HEK293 (cell line): ENCODE results near the gene PABPN1L.

Experiments used
- CTCF ChIA-PET: fragments of 350-600 bp; formaldehyde crosslinking; extraction: SDS; loops from one replicate; lab custom pipeline; 2021; ENCODE audit warnings: antibody characterized with exemption; lab: Yijun Ruan, JAX
- POLR2A ChIA-PET: fragments of 300-600 bp; formaldehyde crosslinking; extraction: SDS; loops from one replicate; lab custom pipeline; 2020; ENCODE audit warnings: antibody characterized with exemption, inconsistent platforms; lab: Yijun Ruan, JAX
- H3K27ac ChIP-seq: fragments of 200-500 bp; sonication (Bioruptor generic); 2 replicates; pipeline ENCODE4 v1.5.1; 2014; ENCODE audit warnings: low read depth, low read length, control low read depth, inconsistent platforms; ENCODE audit errors: extremely low read depth
- H3K36me3 ChIP-seq, 2 experiments: fragments of 200-500 bp in 1 of 2; sonication (Bioruptor generic) in 1 of 2; 1 replicate in 1 of 2; 2 replicates in 1 of 2; pipeline ENCODE4 v1.5.1; 2014 to 2017; ENCODE audit warnings: inconsistent platforms in 2 of 2, low read length in 2 of 2; ENCODE audit not compliant: control insufficient read depth in 2 of 2, insufficient read depth in 1 of 2
- H3K4me1 ChIP-seq: fragments of 200-500 bp; sonication (Bioruptor generic); 2 replicates; pipeline ENCODE4 v1.5.1; 2014; ENCODE audit warnings: mild to moderate bottlenecking, low read length, inconsistent platforms; ENCODE audit not compliant: control insufficient read depth, insufficient read depth
- H3K4me3 ChIP-seq: 2 replicates; pipeline ENCODE4 v1.5.1; 2011; ENCODE audit warnings: low read depth, mild to moderate bottlenecking, control low read depth, low read length, moderate library complexity
- H3K9me3 ChIP-seq: fragments of 200-500 bp; sonication (Bioruptor generic); 2 replicates; pipeline ENCODE4 v1.5.1; 2014; ENCODE audit warnings: low read depth, low read length, inconsistent platforms; ENCODE audit not compliant: control insufficient read depth, insufficient read depth
- IKZF3 ChIP-seq: fragments of 450-650 bp; IDR thresholded peaks from 2 replicates; pipeline ENCODE4 v1.5.0; 2018; ENCODE audit warnings: missing biosample characterization, mild to moderate bottlenecking, missing genetic modification characterization, moderate library complexity
- KLF16 ChIP-seq: fragments of 450-650 bp; formaldehyde crosslinking; IDR thresholded peaks from 2 replicates; pipeline ENCODE4 v1.5.1; 2017; ENCODE audit warnings: missing biosample characterization, missing genetic modification characterization
- MEIS1 ChIP-seq: sonication (generic); formaldehyde crosslinking; IDR thresholded peaks from 2 replicates; pipeline ENCODE4 v1.8.1; 2022; ENCODE audit warnings: missing genetic modification reagents, mild to moderate bottlenecking, borderline replicate concordance
- SCRT2 ChIP-seq: fragments of 450-650 bp; formaldehyde crosslinking; IDR thresholded peaks from 2 replicates; pipeline ENCODE4 v1.5.1; 2016; ENCODE audit warnings: missing biosample characterization, missing genetic modification characterization
- TRIM28 ChIP-seq: IDR thresholded peaks from 2 replicates; pipeline ENCODE4 v1.6.1; 2011; ENCODE audit warnings: low read length, control low read depth, borderline replicate concordance
- YY1 ChIP-seq: fragments of 450-650 bp; formaldehyde crosslinking; IDR thresholded peaks from 2 replicates; pipeline ENCODE4 v1.5.1; 2018; ENCODE audit warnings: missing biosample characterization, missing genetic modification characterization
- ZFP41 ChIP-seq: fragments of 450-650 bp; formaldehyde crosslinking; IDR thresholded peaks from 2 replicates; pipeline ENCODE4 v1.5.1; 2016; ENCODE audit warnings: missing biosample characterization, missing genetic modification characterization, borderline replicate concordance
- ZNF155 ChIP-seq: fragments of 450-650 bp; formaldehyde crosslinking; IDR thresholded peaks from 2 replicates; pipeline ENCODE4 v1.5.1; 2016; ENCODE audit warnings: missing biosample characterization, missing genetic modification characterization
- ZNF184 ChIP-seq: fragments of 450-650 bp; IDR thresholded peaks from 2 replicates; pipeline ENCODE4 v1.5.1; 2018; ENCODE audit warnings: missing biosample characterization, mild to moderate bottlenecking, missing genetic modification characterization
- ZNF19 ChIP-seq: fragments of 450-650 bp; formaldehyde crosslinking; IDR thresholded peaks from 2 replicates; pipeline ENCODE4; 2016; ENCODE audit warnings: missing biosample characterization, missing genetic modification characterization, low read depth
- ZNF202 ChIP-seq: fragments of 450-650 bp; formaldehyde crosslinking; IDR thresholded peaks from 2 replicates; pipeline ENCODE4 v1.5.1; 2016; ENCODE audit warnings: missing biosample characterization, missing genetic modification characterization, borderline replicate concordance
- ZNF223 ChIP-seq: fragments of 450-650 bp; formaldehyde crosslinking; IDR thresholded peaks from 2 replicates; pipeline ENCODE4 v1.5.1; 2016; ENCODE audit warnings: missing biosample characterization, missing genetic modification characterization
- ZNF23 ChIP-seq: fragments of 450-650 bp; formaldehyde crosslinking; IDR thresholded peaks from 2 replicates; pipeline ENCODE4 v1.5.1; 2016; ENCODE audit warnings: missing biosample characterization, missing genetic modification characterization, borderline replicate concordance
- ZNF280D ChIP-seq: fragments of 450-650 bp; formaldehyde crosslinking; IDR thresholded peaks from 2 replicates; pipeline ENCODE4 v1.5.1; 2016; ENCODE audit warnings: missing biosample characterization, missing genetic modification characterization
- ZNF426 ChIP-seq: fragments of 450-650 bp; formaldehyde crosslinking; IDR thresholded peaks from 2 replicates; pipeline ENCODE4 v1.5.1; 2017; ENCODE audit warnings: missing biosample characterization, missing genetic modification characterization, mild to moderate bottlenecking, inconsistent platforms, moderate library complexity
- ZNF433 ChIP-seq: fragments of 450-650 bp; formaldehyde crosslinking; IDR thresholded peaks from 2 replicates; pipeline ENCODE4 v1.5.1; 2016; ENCODE audit warnings: missing biosample characterization, missing genetic modification characterization, low read depth
- ZNF514 ChIP-seq: fragments of 450-650 bp; formaldehyde crosslinking; IDR thresholded peaks from 2 replicates; pipeline ENCODE4 v1.5.1; 2016; ENCODE audit warnings: missing biosample characterization, missing genetic modification characterization
- ZNF571 ChIP-seq: fragments of 450-650 bp; formaldehyde crosslinking; IDR thresholded peaks from 2 replicates; pipeline ENCODE4 v1.5.0; 2017; ENCODE audit warnings: missing biosample characterization, missing genetic modification characterization
- ZNF596 ChIP-seq: fragments of 450-650 bp; IDR thresholded peaks from 2 replicates; pipeline ENCODE4 v1.5.0; 2018; ENCODE audit warnings: missing biosample characterization, mild to moderate bottlenecking, missing genetic modification characterization, moderate library complexity
- ZNF645 ChIP-seq: fragments of 450-650 bp; formaldehyde crosslinking; IDR thresholded peaks from 2 replicates; pipeline ENCODE4; 2016; ENCODE audit warnings: missing biosample characterization, missing genetic modification characterization
- ZNF654 ChIP-seq: fragments of 450-650 bp; formaldehyde crosslinking; IDR thresholded peaks from 2 replicates; pipeline ENCODE4 v1.5.1; 2016; ENCODE audit warnings: low read depth, missing biosample characterization, missing genetic modification characterization
- ZNF704 ChIP-seq: fragments of 450-650 bp; formaldehyde crosslinking; IDR thresholded peaks from 2 replicates; pipeline ENCODE4 v1.5.1; 2016; ENCODE audit warnings: missing biosample characterization, missing genetic modification characterization
- ZNF830 ChIP-seq: fragments of 450-650 bp; IDR thresholded peaks from 2 replicates; pipeline ENCODE4 v1.5.0; 2018; ENCODE audit warnings: missing biosample characterization, missing genetic modification characterization, low read depth, mild to moderate bottlenecking, moderate library complexity

The PABPN1L gene

GRCh38 chr16:88878967-88879787, 12.7 kb upstream of the PABPN1L start:
- H3K4me1 ChIP-seq, result no peaks in the 10 kb centered on the region
- TF ChIP-seq ZNF704 (tag by site-specific recombination) (no peak), YY1 (tag by site-specific recombination) (no peak), ZNF426 (tag by site-specific recombination) (no peak), ZNF830 (no peak), ZNF596 (tag by site-specific recombination) (no peak), ZNF433 (tag by site-specific recombination) (no peak), ZNF155 (tag by site-specific recombination) (no peak), ZNF645 (no peak), TRIM28 (no peak), SCRT2 (tag by site-specific recombination) (no peak), ZNF223 (tag by site-specific recombination) (no peak)
- TF ChIP-seq, all 188 proteins: peak for 0
- Histone ChIP-seq H3K4me3 (no peak overlapping the region), H3K9me3 (no peaks in the 10 kb centered on the region), H3K36me3 (no peaks in the 10 kb centered on the region), H3K27ac (no peak overlapping the region)
- CTCF ChIA-PET, result no interaction called here
- POLR2A ChIA-PET, result no interaction called here

- no peaks in the 10 kb centered on the region for H3K36me3 ChIP-seq
- H3K4me3 ChIP-seq, result no peak overlapping the region
- no peaks in the 10 kb centered on the region for H3K9me3 ChIP-seq
- no peak overlapping the region for H3K27ac ChIP-seq
- H3K4me1 ChIP-seq, result no peaks in the 10 kb centered on the region
- ChIA-PET CTCF (no interaction called here), POLR2A (no interaction called here)
- TF ChIP-seq ZNF514 (tag by site-specific recombination) (no peak), ZNF280D (tag by site-specific recombination) (no peak), ZNF202 (tag by site-specific recombination) (no peak), KLF16 (tag by site-specific recombination) (no peak), ZNF654 (tag by site-specific recombination) (no peak), ZNF571 (no peak), ZFP41 (tag by site-specific recombination) (no peak), MEIS1 (CRISPR knock-in tag) (no peak), ZNF23 (tag by site-specific recombination) (no peak), IKZF3 (tag by site-specific recombination) (no peak), ZNF19 (no peak), ZNF184 (no peak)
Measured at GRCh38 chr16:88878356-88878755, 11.9 kb upstream of the PABPN1L start.
